T-cell (primary cell): Measurements from ENCODE around the gene NMB. TPM values are rescaled to one million over a fixed set of nuclear protein-coding genes. Genes with fewer than 3 reads are reported as not detected.

ENCODE experiments used
- ATAC-seq, 4 experiments: fragments of 200-7000 bp in 3 of 4; fragments of 150-1000 bp in 1 of 4; cut with Tn5 transposase; replicated peaks in 1 of 4; 1 replicate in 3 of 4; 2 replicates in 1 of 4; pipeline ENCODE4 v1.10.0; 2021; ENCODE audit warnings: moderate library complexity in 3 of 4, mild to moderate bottlenecking in 2 of 4, moderate number of reproducible peaks in 1 of 4
- CTCF ChIA-PET, 2 donors: fragments of 300-600 bp; sonication (Branson Sonifier 250); formaldehyde crosslinking; loops; one replicate each; lab custom pipeline; 2022; ENCODE audit warnings: antibody characterized with exemption in 2 of 2; lab: Charles Lee
- POLR2A ChIA-PET, 2 donors: fragments of 300-600 bp; sonication (Branson Sonifier 250); formaldehyde crosslinking; loops; one replicate each; lab custom pipeline; 2022; ENCODE audit warnings: antibody characterized with exemption in 2 of 2; lab: Charles Lee
- DNase-seq, 35 experiments: peaks; one replicate each; pipeline versions ENCODE4 v3.0.0 to v3.0.0-alpha.2; 2013 to 2023
- H3K27ac ChIP-seq: one replicate; pipeline ENCODE4 v1.5.1; 2013; ENCODE audit warnings: low read length
- H3K27me3 ChIP-seq, 2 experiments: replicated peaks in 1 of 2; 1 replicate in 1 of 2; 2 replicates in 1 of 2; pipeline versions ENCODE4 v1.6.1 to v1.7.0; 2013; ENCODE audit warnings: low read length in 1 of 2, mixed read lengths in 1 of 2; ENCODE audit not compliant: control insufficient read depth in 2 of 2, insufficient read depth in 2 of 2; ENCODE audit errors: extremely low read depth in 1 of 2
- H3K36me3 ChIP-seq, 2 donors: 1 replicate in 1 of 2; 2 replicates in 1 of 2; pipeline versions ENCODE4 v1.6.1 to v1.7.0; 2013; ENCODE audit warnings: low read length in 1 of 2; ENCODE audit not compliant: control insufficient read depth in 2 of 2, insufficient read depth in 1 of 2; ENCODE audit errors: extremely low read depth in 1 of 2
- H3K4me1 ChIP-seq, 2 experiments: 1 replicate in 1 of 2; 2 replicates in 1 of 2; pipeline versions ENCODE4 v1.6.1 to v1.7.0; 2013; ENCODE audit warnings: low read length in 2 of 2, mixed read lengths in 1 of 2; ENCODE audit not compliant: insufficient read depth in 2 of 2, control insufficient read depth in 1 of 2; ENCODE audit errors: extremely low read depth in 1 of 2
- H3K4me3 ChIP-seq, 2 donors: 1 replicate in 1 of 2; 2 replicates in 1 of 2; pipeline versions ENCODE4 v1.5.1 to v1.7.0; 2013; ENCODE audit warnings: mild to moderate bottlenecking in 2 of 2, low read length in 1 of 2, moderate library complexity in 1 of 2; ENCODE audit not compliant: control insufficient read depth in 1 of 2; ENCODE audit errors: extremely low read depth in 1 of 2
- H3K9me3 ChIP-seq: 2 replicates; pipeline ENCODE4 v1.7.0; 2013
- H3K27ac Mint-ChIP-seq, 2 donors: one replicate each; pipeline ENCODE4 v1.8.0; 2020 to 2021; ENCODE audit warnings: mild to moderate bottlenecking in 2 of 2, mixed read lengths in 2 of 2
- H3K27me3 Mint-ChIP-seq, 2 donors: one replicate each; pipeline ENCODE4 v1.8.0; 2021 to 2022; ENCODE audit warnings: mixed read lengths in 2 of 2
- H3K36me3 Mint-ChIP-seq: one replicate; pipeline ENCODE4 v1.8.0; 2021; ENCODE audit warnings: mixed read lengths
- H3K4me1 Mint-ChIP-seq, 3 donors: one replicate each; pipeline ENCODE4 v1.8.0; 2020 to 2022; ENCODE audit warnings: mixed read lengths in 3 of 3, mild to moderate bottlenecking in 1 of 3
- H3K4me3 Mint-ChIP-seq, 3 donors: one replicate each; pipeline ENCODE4 v1.8.0; 2020 to 2022; ENCODE audit warnings: mild to moderate bottlenecking in 3 of 3, mixed read lengths in 3 of 3, moderate library complexity in 3 of 3
- H3K9me3 Mint-ChIP-seq, 3 donors: one replicate each; pipeline ENCODE4 v1.8.0; 2020 to 2022; ENCODE audit warnings: mixed read lengths in 3 of 3
- WGBS: methylation state at CpG from one replicate; pipeline ENCODE4 v1.1.5; 2013; ENCODE audit warnings: missing lambda C conversion rate; ENCODE audit not compliant: insufficient coverage; 5-methylcytosine and 5-hydroxymethylcytosine counted together
- total RNA-seq, 35 experiments: library from RNA in 6 of 35; stranded (reverse) in 6 of 35; fragments of 120-200 nt in 1 of 35; gene quantifications; one replicate each; pipeline versions ENCODE4 v1.2.1 to v1.2.4 and lab custom pipeline; 2013 to 2026

The NMB gene
- total RNA-seq, 5 donors from 2014 or later (not counting 1 experiment from before 2014, with no cell fraction given): 1.3 to 3.5 (median 2.9) TPM

DNA sequence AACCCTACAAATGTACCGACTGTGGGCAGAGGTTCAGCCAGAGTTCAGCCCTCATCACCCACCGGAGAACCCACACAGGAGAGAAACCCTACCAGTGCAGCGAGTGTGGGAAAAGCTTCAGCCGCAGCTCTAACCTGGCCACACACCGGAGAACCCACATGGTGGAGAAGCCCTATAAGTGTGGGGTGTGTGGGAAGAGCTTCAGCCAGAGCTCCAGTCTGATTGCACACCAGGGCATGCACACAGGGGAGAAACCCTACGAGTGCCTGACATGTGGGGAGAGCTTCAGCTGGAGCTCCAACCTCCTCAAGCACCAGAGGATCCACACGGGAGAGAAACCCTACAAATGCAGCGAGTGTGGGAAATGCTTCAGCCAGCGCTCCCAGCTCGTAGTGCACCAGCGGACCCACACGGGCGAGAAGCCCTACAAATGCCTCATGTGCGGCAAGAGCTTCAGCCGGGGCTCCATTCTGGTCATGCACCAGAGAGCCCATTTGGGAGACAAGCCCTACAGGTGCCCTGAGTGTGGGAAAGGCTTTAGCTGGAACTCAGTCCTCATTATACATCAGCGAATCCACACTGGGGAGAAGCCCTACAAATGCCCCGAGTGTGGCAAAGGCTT is 36.5 kb downstream of the NMB start:
- Mint-ChIP-seq H3K4me1 (peaks cover 0 to 3% (median 0%) of the 10 kb centered on the region in 3 donors), H3K4me3 (no peak overlapping the region), H3K27me3 (no peaks in the 10 kb centered on the region), H3K36me3 (peaks cover 50% of the 10 kb centered on the region), H3K27ac (no peak overlapping the region), H3K9me3 (peaks cover 10 to 14% (median 12%) of the 10 kb centered on the region in 3 donors)
- ChIA-PET CTCF (interaction anchor here in 1 of 2 donors (0.6 kb wide), 1 partner anchor 261 kb away, joined by 3 read pairs; no protein-coding TSS in a partner anchor), POLR2A (no interaction called here)
- ATAC-seq (no peak), DNase-seq (no peak)
- peak overlapping the region in 1 of 2 donors; percentile 36 for H3K4me3 ChIP-seq
- no peak overlapping the region for H3K27ac ChIP-seq
- H3K9me3 ChIP-seq: peaks cover 7% of the 10 kb centered on the region
- peaks cover 16 to 29% of the 10 kb centered on the region in 2 donors for H3K36me3 ChIP-seq
- 100% methylated on average over 8 of the region's 17 CpGs for WGBS
- no peaks in the 10 kb centered on the region for H3K4me1 ChIP-seq
- H3K27me3 ChIP-seq: no peaks in the 10 kb centered on the region

DNA sequence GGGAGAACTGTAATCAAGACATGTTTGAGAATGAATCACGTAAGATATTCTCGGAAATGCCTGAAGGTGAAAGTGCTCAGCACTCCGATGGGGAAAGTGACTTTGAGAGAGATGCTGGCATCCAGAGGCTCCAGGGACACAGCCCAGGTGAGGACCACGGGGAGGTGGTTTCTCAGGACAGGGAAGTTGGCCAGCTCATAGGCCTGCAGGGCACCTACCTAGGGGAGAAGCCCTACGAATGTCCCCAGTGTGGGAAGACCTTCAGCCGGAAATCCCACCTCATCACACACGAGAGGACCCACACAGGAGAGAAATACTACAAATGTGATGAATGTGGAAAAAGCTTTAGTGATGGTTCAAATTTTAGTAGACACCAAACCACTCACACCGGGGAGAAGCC is 37.4 kb downstream of the NMB start:
- H3K9me3 Mint-ChIP-seq: peaks cover 10 to 14% (median 12%) of the 10 kb centered on the region in 3 donors
- H3K27me3 Mint-ChIP-seq: no peaks in the 10 kb centered on the region
- H3K4me1 Mint-ChIP-seq: peaks cover 0 to 5% (median under 1%) of the 10 kb centered on the region in 3 donors
- ChIA-PET CTCF (interaction anchor here (0.6 to 1.1 kb wide), 2 partner anchors 10 to 262 kb away, joined by 3 read pairs; no protein-coding TSS in a partner anchor), POLR2A (no interaction called here)
- no peak overlapping the region for H3K27ac Mint-ChIP-seq
- WGBS: 96% methylated on average over 3 of the region's 8 CpGs
- DNase-seq (no peak), ATAC-seq (no peak)
- Histone ChIP-seq H3K4me3 (peak overlapping the region in 1 of 2 donors; percentile 15), H3K36me3 (peaks cover 16 to 29% of the 10 kb centered on the region in 2 donors), H3K9me3 (peaks cover 7% of the 10 kb centered on the region), H3K27me3 (no peaks in the 10 kb centered on the region), H3K27ac (no peak overlapping the region), H3K4me1 (no peaks in the 10 kb centered on the region)
- H3K4me3 Mint-ChIP-seq: no peak overlapping the region
- peaks cover 53% of the 10 kb centered on the region for H3K36me3 Mint-ChIP-seq

DNA sequence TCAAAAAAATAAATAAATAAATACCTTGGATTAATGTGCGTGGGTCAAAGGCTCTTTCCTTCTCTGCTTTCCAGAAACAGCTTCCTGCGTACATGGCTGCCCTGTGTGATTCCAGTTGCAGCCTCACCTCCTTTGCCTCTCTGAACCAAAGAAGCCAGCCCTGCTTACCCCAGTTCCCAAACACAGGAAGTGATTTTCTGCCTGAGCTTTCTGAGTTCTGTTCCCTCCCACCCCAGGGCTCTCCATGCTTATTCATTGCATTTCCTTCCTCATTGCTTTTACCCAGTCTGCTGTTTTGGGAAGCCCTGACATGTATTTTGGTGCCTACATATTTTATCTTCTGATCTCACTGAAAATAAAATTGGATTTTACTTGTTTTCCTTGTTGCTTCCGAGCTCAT is 41.8 kb downstream of the NMB start:
- Histone ChIP-seq H3K36me3 (peaks cover 9 to 13% of the 10 kb centered on the region in 2 donors), H3K27me3 (no peaks in the 10 kb centered on the region), H3K4me1 (no peaks in the 10 kb centered on the region), H3K4me3 (no peak overlapping the region), H3K27ac (no peak overlapping the region), H3K9me3 (peaks cover 5% of the 10 kb centered on the region)
- Mint-ChIP-seq H3K36me3 (peaks cover 33% of the 10 kb centered on the region), H3K9me3 (peaks cover 10 to 13% (median 12%) of the 10 kb centered on the region in 3 donors), H3K27ac (no peak overlapping the region), H3K4me3 (no peak overlapping the region), H3K27me3 (no peaks in the 10 kb centered on the region), H3K4me1 (peaks cover 0 to 11% (median 8%) of the 10 kb centered on the region in 3 donors)
- no peak for DNase-seq
- 84% methylated on average over 2 of the region's 3 CpGs for WGBS
- POLR2A ChIA-PET: no interaction called here
- ATAC-seq: no peak
- CTCF ChIA-PET: no interaction called here

DNA sequence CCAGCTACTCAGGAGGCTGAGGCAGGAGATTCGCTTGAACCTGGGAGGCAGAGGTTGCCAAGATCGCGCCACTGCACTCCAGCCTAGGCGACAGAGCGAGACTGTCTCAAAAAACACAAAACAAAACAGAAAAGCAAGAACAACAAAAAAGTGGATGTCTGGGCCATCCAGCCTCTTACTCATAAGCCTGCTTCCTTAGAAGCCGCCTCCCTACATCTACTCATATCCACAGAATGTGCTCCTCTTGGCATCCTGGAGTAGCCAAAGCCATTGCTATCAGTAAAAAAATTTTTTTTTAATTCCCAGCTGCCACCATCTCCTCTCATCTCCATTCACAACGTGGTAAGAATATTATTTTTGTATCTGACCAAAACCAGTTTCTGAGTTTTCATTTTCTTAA is 46.4 kb downstream of the NMB start:
- peaks cover 12 to 16% (median 14%) of the 10 kb centered on the region in 3 donors for H3K4me1 Mint-ChIP-seq
- no peaks in the 10 kb centered on the region for H3K27me3 Mint-ChIP-seq
- H3K4me3 ChIP-seq: no peak overlapping the region
- H3K9me3 Mint-ChIP-seq: no peaks in the 10 kb centered on the region
- peaks cover 39% of the 10 kb centered on the region for H3K36me3 Mint-ChIP-seq
- WGBS: 100% methylated on average over 6 of the region's 7 CpGs
- H3K36me3 ChIP-seq: peaks cover 5 to 16% of the 10 kb centered on the region in 2 donors
- DNase-seq (no peak), ATAC-seq (no peak)
- H3K27ac ChIP-seq: no peak overlapping the region
- ChIA-PET POLR2A (interaction anchor here in 1 of 2 donors (0.9 kb wide), 1 partner anchor 431 kb away, joined by 3 read pairs; no protein-coding TSS in a partner anchor), CTCF (no interaction called here)
- H3K27me3 ChIP-seq: no peaks in the 10 kb centered on the region
- no peaks in the 10 kb centered on the region for H3K4me1 ChIP-seq
- H3K9me3 ChIP-seq: no peaks in the 10 kb centered on the region
- H3K4me3 Mint-ChIP-seq: no peak overlapping the region
- H3K27ac Mint-ChIP-seq: no peak overlapping the region

DNA sequence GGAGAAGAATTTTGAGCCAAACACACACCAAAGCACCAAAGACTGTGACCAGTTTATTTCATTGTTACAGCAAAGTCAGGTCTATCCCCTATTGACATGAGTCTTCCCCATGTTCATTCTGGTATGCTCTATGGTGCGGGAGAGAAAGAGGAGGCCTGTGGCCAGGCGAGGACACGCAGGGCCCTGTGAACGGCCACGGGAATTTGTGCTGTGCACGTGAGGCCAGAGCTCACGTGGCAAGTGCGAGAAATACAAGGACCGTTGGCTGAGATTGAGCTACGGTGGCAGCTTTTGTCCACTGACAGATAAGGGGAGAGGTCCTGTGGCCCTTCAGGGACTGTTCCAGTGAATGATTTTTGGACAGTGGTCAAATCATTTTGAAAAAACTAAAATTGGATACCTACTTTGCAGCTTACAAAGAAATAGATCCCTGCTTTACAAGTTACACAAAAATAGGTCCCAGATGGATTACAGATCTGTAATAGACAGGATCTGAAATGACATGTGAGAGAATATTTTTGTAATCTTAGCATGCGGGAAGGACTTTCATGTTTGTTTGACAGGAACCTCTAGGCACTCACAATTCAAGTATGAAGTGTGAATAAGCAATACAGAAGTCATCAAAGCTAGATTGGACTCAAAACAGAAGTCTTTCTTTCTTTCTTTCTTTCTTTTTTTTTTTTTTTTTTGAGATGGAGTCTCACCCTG is 48.0 kb downstream of the NMB start:
- Histone ChIP-seq H3K4me3 (no peak overlapping the region), H3K9me3 (no peaks in the 10 kb centered on the region), H3K27ac (no peak overlapping the region), H3K27me3 (no peaks in the 10 kb centered on the region), H3K4me1 (peaks cover 0 to 11% of the 10 kb centered on the region in 2 experiments), H3K36me3 (peaks cover 5 to 22% of the 10 kb centered on the region in 2 donors)
- Mint-ChIP-seq H3K27ac (no peak overlapping the region), H3K4me1 (peaks cover 25 to 29% (median 28%) of the 10 kb centered on the region in 3 donors), H3K4me3 (no peak overlapping the region), H3K36me3 (peaks cover 42% of the 10 kb centered on the region), H3K27me3 (no peaks in the 10 kb centered on the region), H3K9me3 (no peaks in the 10 kb centered on the region)
- CTCF ChIA-PET: interaction anchor here in 1 of 2 donors (0.6 kb wide), 1 partner anchor 29 kb away, joined by 3 read pairs; no protein-coding TSS in a partner anchor
- DNase-seq (no peak), ATAC-seq (no peak)
- POLR2A ChIA-PET: no interaction called here
- 86% methylated on average over 10 of the region's 11 CpGs for WGBS

DNA sequence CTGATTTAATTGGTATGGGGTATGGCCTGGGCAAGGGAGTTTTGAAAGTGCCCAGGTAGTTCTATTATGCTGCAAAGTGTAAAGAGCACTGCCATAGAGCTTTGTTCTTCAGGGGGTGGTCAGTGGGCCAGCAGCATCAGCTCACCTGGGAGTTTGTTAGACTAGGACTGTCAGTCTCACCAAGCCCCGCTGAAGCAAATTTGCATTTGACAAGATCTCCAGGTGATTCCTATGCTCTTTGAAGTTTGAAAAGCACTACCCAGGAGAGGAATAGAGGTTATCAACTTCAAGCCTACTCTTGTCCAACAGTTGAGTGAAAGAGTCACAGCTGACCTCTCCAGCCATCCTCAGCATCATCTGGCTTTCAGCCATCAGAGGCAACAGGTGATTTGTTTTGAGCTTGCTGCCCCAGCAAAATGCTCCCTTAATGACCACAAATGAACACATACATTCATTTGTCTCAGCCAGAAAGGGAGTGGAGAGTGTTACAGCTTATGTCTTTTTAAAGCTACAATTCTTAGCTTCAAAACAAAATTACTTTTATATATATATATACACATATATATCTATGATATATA is 49.2 kb downstream of the NMB start:
- H3K27ac Mint-ChIP-seq: no peak overlapping the region
- Histone ChIP-seq H3K9me3 (no peaks in the 10 kb centered on the region), H3K27me3 (no peaks in the 10 kb centered on the region), H3K36me3 (peaks cover 5 to 26% of the 10 kb centered on the region in 2 donors), H3K4me1 (peaks cover 0 to 22% of the 10 kb centered on the region in 2 experiments), H3K27ac (no peak overlapping the region), H3K4me3 (no peak overlapping the region)
- ATAC-seq (no peak), DNase-seq (no peak)
- no peaks in the 10 kb centered on the region for H3K27me3 Mint-ChIP-seq
- H3K9me3 Mint-ChIP-seq: no peaks in the 10 kb centered on the region
- H3K4me3 Mint-ChIP-seq: no peak overlapping the region
- H3K36me3 Mint-ChIP-seq: peaks cover 47% of the 10 kb centered on the region
- POLR2A ChIA-PET: no interaction called here
- no CpG with 5 or more reads among the region's 1 CpG for WGBS
- H3K4me1 Mint-ChIP-seq: peaks cover 34 to 37% (median 36%) of the 10 kb centered on the region in 3 donors
- CTCF ChIA-PET: interaction anchor here in 1 of 2 donors (0.7 kb wide), 1 partner anchor 264 kb away, joined by 6 read pairs; no protein-coding TSS in a partner anchor
